Measurements from ENCODE around the gene R3HCC1L.

GRCh38 chr10:98139431-98139830 is 5.0 kb downstream of the R3HCC1L start:
- no peak for TF ChIP-seq RAD21 (IDR thresholded peaks at IDR 0.05; ENCODE audit: low read depth)
- TF ChIP-seq EP300 (IDR thresholded peaks at IDR 0.05; ENCODE audit: borderline replicate concordance), result no peak
- no peak for TF ChIP-seq MAX (IDR thresholded peaks at IDR 0.05)
